Retinal pigment epithelial cell (primary cell): ENCODE data around the gene UBE2QL1.

Experiments
- DNase-seq: peaks from one replicate; pipeline ENCODE4 v3.0.0-alpha.2; 2010; ENCODE audit warnings: low read depth
- H3K4me3 ChIP-seq: 2 replicates; pipeline ENCODE4 v1.5.1; 2011; ENCODE audit warnings: mild to moderate bottlenecking, low read length, control low read depth, moderate library complexity
- TF ChIP-seq, protein P1 (sequence below): conservative IDR thresholded peaks from 2 replicates; pipeline ENCODE4 v1.5.1; 2011; ENCODE audit warnings: low read depth, low read length, control low read depth, inconsistent platforms

Gene UBE2QL1

DNA sequence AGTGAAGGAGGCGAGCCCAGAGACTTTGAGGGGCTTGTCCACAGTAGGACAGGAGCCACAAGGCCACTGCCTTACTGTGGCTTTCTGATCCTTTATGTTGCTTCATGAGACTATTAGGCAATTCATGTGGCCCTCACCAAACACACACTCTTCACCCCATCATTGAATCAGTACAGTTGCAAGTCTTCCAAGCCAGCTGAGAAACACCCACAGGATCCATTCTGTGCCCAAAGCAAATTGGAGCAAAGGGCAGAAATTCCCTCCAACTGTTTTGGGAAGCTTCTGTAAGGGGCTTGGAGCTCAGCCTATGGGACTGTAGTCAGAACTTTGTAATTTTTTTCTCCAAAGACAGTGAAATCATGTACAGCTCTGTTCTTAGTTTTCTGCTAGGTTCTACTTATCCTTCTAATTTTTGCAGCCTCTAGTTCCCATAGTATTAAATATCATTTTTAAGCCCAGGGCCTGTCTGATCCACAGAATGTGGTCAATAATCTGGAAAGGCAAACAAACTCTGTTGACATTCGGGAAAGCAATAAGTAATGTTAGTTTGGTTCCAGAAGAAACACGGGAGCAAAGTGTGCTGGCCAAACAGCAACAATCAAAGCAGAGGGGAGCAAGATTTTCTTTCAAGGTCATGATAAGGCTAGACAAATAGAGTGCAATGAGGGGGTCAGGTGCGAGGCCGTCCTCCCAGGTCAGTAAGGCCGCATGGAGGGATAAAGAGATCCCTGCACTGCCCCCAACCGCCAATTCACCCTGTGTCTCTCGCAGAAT, 47.0 kb downstream of the UBE2QL1 start:
- no peak for DNase-seq
- TF ChIP-seq, protein P1, sequence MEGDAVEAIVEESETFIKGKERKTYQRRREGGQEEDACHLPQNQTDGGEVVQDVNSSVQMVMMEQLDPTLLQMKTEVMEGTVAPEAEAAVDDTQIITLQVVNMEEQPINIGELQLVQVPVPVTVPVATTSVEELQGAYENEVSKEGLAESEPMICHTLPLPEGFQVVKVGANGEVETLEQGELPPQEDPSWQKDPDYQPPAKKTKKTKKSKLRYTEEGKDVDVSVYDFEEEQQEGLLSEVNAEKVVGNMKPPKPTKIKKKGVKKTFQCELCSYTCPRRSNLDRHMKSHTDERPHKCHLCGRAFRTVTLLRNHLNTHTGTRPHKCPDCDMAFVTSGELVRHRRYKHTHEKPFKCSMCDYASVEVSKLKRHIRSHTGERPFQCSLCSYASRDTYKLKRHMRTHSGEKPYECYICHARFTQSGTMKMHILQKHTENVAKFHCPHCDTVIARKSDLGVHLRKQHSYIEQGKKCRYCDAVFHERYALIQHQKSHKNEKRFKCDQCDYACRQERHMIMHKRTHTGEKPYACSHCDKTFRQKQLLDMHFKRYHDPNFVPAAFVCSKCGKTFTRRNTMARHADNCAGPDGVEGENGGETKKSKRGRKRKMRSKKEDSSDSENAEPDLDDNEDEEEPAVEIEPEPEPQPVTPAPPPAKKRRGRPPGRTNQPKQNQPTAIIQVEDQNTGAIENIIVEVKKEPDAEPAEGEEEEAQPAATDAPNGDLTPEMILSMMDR: no peak
- H3K4me3 ChIP-seq: no peak overlapping the region

DNA sequence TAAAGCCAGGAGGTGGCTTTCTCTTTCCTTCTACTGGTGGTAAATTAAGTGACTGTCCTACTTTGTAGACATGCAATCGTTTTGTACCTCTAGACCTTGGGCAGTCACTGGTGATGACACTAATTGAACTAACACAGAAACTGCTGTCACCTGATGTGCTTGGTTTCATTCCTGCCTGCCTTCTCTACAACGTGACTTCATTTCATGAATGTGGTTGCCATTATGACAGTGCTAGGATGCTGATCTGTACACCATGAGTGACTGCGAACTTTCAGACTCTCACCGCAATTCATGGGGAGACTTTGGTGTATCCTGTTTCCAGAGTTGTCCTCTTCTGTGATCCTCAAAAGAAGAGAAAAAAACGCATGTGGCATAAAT, 47.5 kb downstream of the UBE2QL1 start:
- no peak overlapping the region for H3K4me3 ChIP-seq
- TF ChIP-seq, protein P1: no peak
- no peak for DNase-seq

DNA sequence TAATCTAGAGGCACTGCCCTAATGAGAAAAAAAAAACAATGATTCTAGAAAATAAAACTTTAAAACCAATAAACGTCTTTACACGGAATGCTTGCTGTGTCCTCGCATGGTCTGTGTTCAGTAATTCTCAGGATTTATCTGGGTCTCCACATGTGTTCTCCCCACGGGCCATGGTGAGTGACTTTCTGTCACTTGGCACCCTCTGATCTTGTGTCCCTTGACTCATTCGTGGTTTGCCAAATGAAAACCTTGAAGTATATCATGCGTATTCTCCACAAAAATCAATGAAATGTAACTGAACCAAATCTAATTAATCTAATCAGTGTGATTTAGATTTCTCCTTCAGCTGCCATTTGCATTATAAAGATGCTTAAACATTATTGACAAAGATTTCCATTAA, 48.0 kb downstream of the UBE2QL1 start:
- H3K4me3 ChIP-seq: no peak overlapping the region
- DNase-seq: no peak
- TF ChIP-seq, protein P1: no peak

DNA sequence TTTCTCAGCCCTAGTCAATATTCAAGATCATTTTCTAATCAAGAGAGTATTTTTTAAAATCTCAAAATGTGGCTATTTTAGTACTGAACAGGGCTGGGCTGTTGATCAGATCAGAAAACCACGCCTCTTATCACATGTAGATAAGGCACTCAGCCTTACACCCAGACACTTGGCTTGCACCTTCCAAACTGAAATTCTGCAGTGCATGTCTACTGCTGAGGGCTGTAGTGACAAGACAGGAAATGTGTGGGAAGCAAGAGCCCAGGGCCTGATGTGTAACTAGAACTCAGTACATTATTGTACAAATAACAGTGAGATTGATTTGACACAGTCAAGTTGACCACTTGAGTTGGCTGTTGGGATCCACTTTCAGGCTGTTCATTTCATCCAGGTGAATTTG, 48.6 kb downstream of the UBE2QL1 start:
- TF ChIP-seq, protein P1: no peak
- DNase-seq: no peak
- no peak overlapping the region for H3K4me3 ChIP-seq

DNA sequence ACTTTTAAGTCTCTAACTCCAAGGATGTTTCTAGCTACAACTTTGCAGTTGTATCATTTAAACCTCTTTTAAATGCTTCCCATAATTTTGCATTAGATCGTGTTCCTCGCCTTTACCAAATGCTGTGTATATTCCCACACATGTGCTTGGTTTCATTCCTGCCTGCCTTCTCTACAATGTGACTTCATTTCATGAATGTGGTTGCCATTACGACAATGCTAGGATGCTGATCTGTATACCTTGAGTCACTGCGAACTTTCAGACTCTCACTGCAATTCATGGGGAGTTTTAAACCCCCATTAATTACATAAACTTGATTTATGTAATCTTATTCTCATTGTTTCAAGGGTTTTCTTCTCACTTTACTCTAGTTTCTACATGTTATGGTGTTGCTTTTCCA, 50.3 kb downstream of the UBE2QL1 start:
- no peak for DNase-seq
- H3K4me3 ChIP-seq: no peak overlapping the region
- TF ChIP-seq, protein P1: no peak

DNA sequence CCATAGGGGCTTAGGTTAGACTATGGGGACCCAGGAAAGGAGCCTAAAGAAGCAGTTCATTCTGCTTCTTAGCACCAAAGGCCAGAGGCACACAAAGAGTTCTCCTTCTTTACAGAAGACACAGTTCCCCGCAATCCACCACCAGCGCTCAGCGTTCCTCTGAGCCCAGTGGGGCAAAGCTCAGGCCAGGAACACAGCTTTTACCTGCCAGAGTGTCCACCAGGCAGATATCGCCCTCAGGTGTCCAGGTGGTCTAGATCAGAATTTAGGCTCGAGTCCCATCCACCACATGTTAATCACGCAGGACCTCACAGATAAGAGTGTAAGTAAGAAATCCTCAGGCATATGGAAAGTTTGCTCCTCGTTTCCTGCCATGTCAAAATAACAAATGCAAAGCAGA, 53.0 kb downstream of the UBE2QL1 start:
- TF ChIP-seq, protein P1: no peak

DNA sequence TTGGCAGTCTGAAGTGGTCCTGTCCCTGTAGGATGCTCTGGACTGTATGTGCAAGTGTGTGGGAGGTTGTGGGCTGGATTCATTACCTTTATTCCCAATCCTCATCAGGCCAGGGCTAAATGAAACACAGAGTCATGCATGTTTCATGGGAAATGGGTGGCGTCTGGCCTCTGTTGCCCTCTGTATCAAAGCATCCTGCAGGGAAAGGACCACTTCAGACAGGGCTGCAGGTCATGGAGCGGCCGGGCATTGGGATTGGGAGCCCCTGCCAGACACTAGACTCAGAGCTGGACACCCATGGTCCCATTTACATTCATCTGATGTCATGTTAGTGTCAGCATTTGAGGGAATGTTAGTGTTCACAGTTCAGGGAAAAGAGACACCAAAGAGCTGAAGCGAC, 53.8 kb downstream of the UBE2QL1 start:
- TF ChIP-seq, protein P1: no peak
- DNase-seq: no peak
- no peak overlapping the region for H3K4me3 ChIP-seq

More for the DNA sequence above, 53.0 kb downstream of the UBE2QL1 start:
- no peak overlapping the region for H3K4me3 ChIP-seq
- no peak for DNase-seq
